B cell (primary cell): Measurements from ENCODE around the gene GALNT10.

Experiments used
- CTCF ChIP-seq: fragments of 200-600 bp; IDR thresholded peaks from one replicate; pipeline ENCODE4 v1.8.0; 2022; ENCODE audit warnings: antibody characterized with exemption, mild to moderate bottlenecking
- EZH2 ChIP-seq: IDR thresholded peaks from 2 replicates; pipeline ENCODE4 v1.6.1; 2012; ENCODE audit warnings: borderline replicate concordance, low read depth, mild to moderate bottlenecking, moderate library complexity, low read length; ENCODE audit not compliant: insufficient read depth, poor library complexity, severe bottlenecking

GRCh38 chr5:154403234-154403633 is 212.7 kb downstream of the GALNT10 start:
- TF ChIP-seq CTCF (no peak), EZH2 (no peak)
